SU-DHL-6 (cell line): ENCODE measurements around the gene ABCF1.

Experiments used
- H2AFZ ChIP-seq: fragments of 200-600 bp; sonication (generic); 2 replicates; pipeline ENCODE4 v1.6.1; 2014; ENCODE audit warnings: low read depth, mild to moderate bottlenecking, moderate library complexity, mixed read lengths, antibody characterized with exemption, low read length; ENCODE audit not compliant: severe bottlenecking
- H3F3A ChIP-seq: fragments of 200-600 bp; shearing (Covaris generic); 2 replicates; pipeline ENCODE4 v1.6.0; 2016; ENCODE audit warnings: antibody characterized with exemption, mild to moderate bottlenecking; ENCODE audit not compliant: insufficient read depth
- H3K27ac ChIP-seq: fragments of 200-600 bp; sonication (generic); 2 replicates; pipeline ENCODE4 v1.5.1; 2016; ENCODE audit warnings: low read depth, mild to moderate bottlenecking, low read length, moderate library complexity, mixed read lengths
- H3K27me3 ChIP-seq: fragments of 200-600 bp; sonication (generic), shearing (Covaris generic); 2 replicates; pipeline ENCODE4 v1.6.0; 2014; ENCODE audit warnings: mild to moderate bottlenecking, low read length
- H3K36me3 ChIP-seq: fragments of 200-600 bp; sonication (generic); 2 replicates; pipeline ENCODE4 v1.6.1; 2014; ENCODE audit warnings: mild to moderate bottlenecking, low read length, mixed read lengths
- H3K4me2 ChIP-seq: fragments of 300-600, 200-600 bp; shearing (Covaris generic), sonication (generic); 2 replicates; pipeline ENCODE4 v1.6.0; 2014; ENCODE audit warnings: low read length, low read depth, mild to moderate bottlenecking; ENCODE audit not compliant: poor library complexity, severe bottlenecking
- H3K4me3 ChIP-seq: fragments of 200-600 bp; sonication (generic); 2 replicates; pipeline ENCODE4 v1.5.1; 2014; ENCODE audit warnings: antibody characterized with exemption, low read length, mild to moderate bottlenecking, mixed read lengths; ENCODE audit not compliant: insufficient read depth, poor library complexity, severe bottlenecking
- H3K79me2 ChIP-seq: fragments of 200-600 bp; sonication (generic); 2 replicates; pipeline ENCODE4 v1.6.1; 2014; ENCODE audit warnings: mild to moderate bottlenecking, low read length, moderate library complexity; ENCODE audit not compliant: insufficient read depth
- H3K9ac ChIP-seq: fragments of 200-600 bp; sonication (generic); 2 replicates; pipeline ENCODE4 v1.7.0; 2014; ENCODE audit warnings: mild to moderate bottlenecking, low read length
- H3K9me2 ChIP-seq: fragments of 200-600 bp; sonication (generic); replicated peaks from 2 replicates; pipeline ENCODE4 v1.6.1; 2014; ENCODE audit warnings: low read length; ENCODE audit not compliant: insufficient read depth
- H3K9me3 ChIP-seq: fragments of 200-600 bp; sonication (generic); 2 replicates; pipeline ENCODE4 v1.6.1; 2014; ENCODE audit warnings: low read length, mixed read lengths; ENCODE audit not compliant: insufficient read depth
- H4K20me1 ChIP-seq: fragments of 200-600 bp; sonication (generic); 2 replicates; pipeline ENCODE4 v1.6.1; 2014; ENCODE audit warnings: low read depth, mild to moderate bottlenecking, antibody characterized with exemption, low read length, moderate library complexity, mixed read lengths
- EZH2phosphoT487 ChIP-seq: fragments of 200-600 bp; sonication (generic), shearing (Covaris generic); conservative IDR thresholded peaks from 2 replicates; pipeline ENCODE4 v1.6.1; 2018; ENCODE audit warnings: mild to moderate bottlenecking, antibody characterized with exemption, low read length, moderate library complexity, mixed read lengths
- TF ChIP-seq, protein P1 (sequence below): fragments of 200-600 bp; sonication (generic); IDR thresholded peaks from one replicate; pipeline ENCODE4 v1.5.1; 2017; ENCODE audit warnings: antibody characterized with exemption, mild to moderate bottlenecking, low read length, moderate library complexity; ENCODE audit not compliant: insufficient read depth, poor library complexity, severe bottlenecking

ABCF1 gene

DNA sequence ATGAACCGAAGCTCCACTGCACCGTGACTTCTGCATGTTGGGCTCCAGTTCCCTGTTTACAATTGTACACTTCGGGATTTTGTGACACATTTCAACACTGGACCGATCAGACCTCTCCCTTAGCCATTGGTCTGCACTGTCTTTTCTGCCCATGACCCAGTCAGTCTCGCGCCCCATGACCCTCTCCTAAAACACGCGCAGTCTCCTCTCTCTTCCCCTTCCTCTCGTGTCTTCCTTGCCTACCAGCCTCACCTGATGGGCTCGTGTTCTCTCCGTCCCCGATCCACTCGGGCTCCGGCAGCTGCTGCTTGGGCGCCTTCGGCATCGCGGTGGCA lies 535 bp upstream of the ABCF1 start:
- TF ChIP-seq EZH2phosphoT487 = no peak
- TF ChIP-seq, protein P1, sequence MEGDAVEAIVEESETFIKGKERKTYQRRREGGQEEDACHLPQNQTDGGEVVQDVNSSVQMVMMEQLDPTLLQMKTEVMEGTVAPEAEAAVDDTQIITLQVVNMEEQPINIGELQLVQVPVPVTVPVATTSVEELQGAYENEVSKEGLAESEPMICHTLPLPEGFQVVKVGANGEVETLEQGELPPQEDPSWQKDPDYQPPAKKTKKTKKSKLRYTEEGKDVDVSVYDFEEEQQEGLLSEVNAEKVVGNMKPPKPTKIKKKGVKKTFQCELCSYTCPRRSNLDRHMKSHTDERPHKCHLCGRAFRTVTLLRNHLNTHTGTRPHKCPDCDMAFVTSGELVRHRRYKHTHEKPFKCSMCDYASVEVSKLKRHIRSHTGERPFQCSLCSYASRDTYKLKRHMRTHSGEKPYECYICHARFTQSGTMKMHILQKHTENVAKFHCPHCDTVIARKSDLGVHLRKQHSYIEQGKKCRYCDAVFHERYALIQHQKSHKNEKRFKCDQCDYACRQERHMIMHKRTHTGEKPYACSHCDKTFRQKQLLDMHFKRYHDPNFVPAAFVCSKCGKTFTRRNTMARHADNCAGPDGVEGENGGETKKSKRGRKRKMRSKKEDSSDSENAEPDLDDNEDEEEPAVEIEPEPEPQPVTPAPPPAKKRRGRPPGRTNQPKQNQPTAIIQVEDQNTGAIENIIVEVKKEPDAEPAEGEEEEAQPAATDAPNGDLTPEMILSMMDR = no peak
- peak overlapping the region; percentile 74 for H3K9ac ChIP-seq
- no peaks in the 10 kb centered on the region for H3K9me3 ChIP-seq
- H3K79me2 ChIP-seq = peaks cover 44% of the 10 kb centered on the region
- H4K20me1 ChIP-seq = peaks cover 30% of the 10 kb centered on the region; the same call in 1 of the 2 replicates
- peak overlapping the region; percentile 95 for H2AFZ ChIP-seq
- H3K4me2 ChIP-seq = peak overlapping the region; percentile 76
- no peaks in the 10 kb centered on the region for H3K27me3 ChIP-seq
- H3K27ac ChIP-seq = no peak overlapping the region
- peaks cover 10% of the 10 kb centered on the region; the same call in 1 of the 2 replicates for H3F3A ChIP-seq
- H3K36me3 ChIP-seq = no peaks in the 10 kb centered on the region; the same call in 1 of the 2 replicates
- peak overlapping the region; percentile 87 for H3K4me3 ChIP-seq
- no peaks in the 10 kb centered on the region for H3K9me2 ChIP-seq

DNA sequence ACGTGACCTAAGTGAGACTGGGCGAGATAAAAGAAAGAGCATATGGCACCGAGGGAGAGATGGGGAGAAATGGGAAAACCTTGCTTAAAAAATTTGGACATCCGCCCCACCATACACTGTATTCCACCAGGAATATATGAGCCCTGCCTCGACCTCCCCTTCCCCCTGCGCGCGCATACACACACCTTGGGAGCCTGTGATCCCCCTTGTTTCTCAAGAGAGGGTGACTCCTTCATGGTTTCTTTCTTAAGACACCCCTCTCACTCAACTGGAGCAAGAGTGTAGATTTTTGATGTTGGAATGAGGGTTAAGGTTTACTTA lies 480 bp downstream of the ABCF1 start:
- H3K4me3 ChIP-seq = peak overlapping the region; percentile 87

DNA sequence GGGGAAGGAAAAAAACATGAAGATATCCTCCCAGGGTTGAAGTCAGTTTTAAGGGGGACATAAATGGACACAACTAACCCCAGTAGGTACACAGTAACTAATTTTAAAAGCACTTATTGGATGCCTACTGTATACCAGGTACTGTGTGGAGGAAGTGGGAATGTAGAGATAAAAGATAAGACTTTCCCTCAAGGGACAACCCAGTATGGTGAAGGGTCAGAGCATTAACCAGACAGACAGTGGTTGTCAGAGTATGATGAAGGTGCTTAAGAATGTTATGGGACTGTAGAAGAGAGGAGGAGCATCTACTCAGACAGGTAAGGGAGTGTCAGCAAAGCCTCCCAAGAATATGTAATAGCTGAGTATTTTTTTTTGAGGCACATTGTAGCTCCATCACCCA lies 906 bp downstream of the ABCF1 start:
- 0 out of 2 replicates have a peak, but pooled peaks cover 5% of the 10 kb centered on the region for H3F3A ChIP-seq
- H3K9me2 ChIP-seq = no peaks in the 10 kb centered on the region
- peaks cover 8% of the 10 kb centered on the region; the same call in 1 of the 2 replicates for H3K36me3 ChIP-seq
- H2AFZ ChIP-seq = no peak overlapping the region
- peaks cover 40% of the 10 kb centered on the region; the same call in 1 of the 2 replicates for H4K20me1 ChIP-seq
- no peaks in the 10 kb centered on the region for H3K27me3 ChIP-seq
- peaks cover 58% of the 10 kb centered on the region for H3K79me2 ChIP-seq
- H3K4me3 ChIP-seq = peak overlapping the region; percentile 87
- peak overlapping the region; percentile 75 for H3K27ac ChIP-seq
- TF ChIP-seq, protein P1 = no peak
- no peak for TF ChIP-seq EZH2phosphoT487
- no peaks in the 10 kb centered on the region for H3K9me3 ChIP-seq
- peak overlapping the region; percentile 76 for H3K4me2 ChIP-seq
- H3K9ac ChIP-seq = peak overlapping the region; percentile 74

More for the DNA sequence above, 480 bp downstream of the ABCF1 start:
- H3K79me2 ChIP-seq = peaks cover 53% of the 10 kb centered on the region
- H3K27me3 ChIP-seq = no peaks in the 10 kb centered on the region
- H3K36me3 ChIP-seq = peaks cover 4% of the 10 kb centered on the region; the same call in 1 of the 2 replicates
- peak overlapping the region; percentile 75 for H3K27ac ChIP-seq
- H3K9me2 ChIP-seq = no peaks in the 10 kb centered on the region
- H3K9me3 ChIP-seq = no peaks in the 10 kb centered on the region
- H3K9ac ChIP-seq = peak overlapping the region; percentile 74
- H3F3A ChIP-seq = peaks cover 8% of the 10 kb centered on the region; the same call in 1 of the 2 replicates
- peak overlapping the region; percentile 69 for H2AFZ ChIP-seq
- no peak for TF ChIP-seq EZH2phosphoT487
- TF ChIP-seq, protein P1 = no peak
- peaks cover 35% of the 10 kb centered on the region; the same call in 1 of the 2 replicates for H4K20me1 ChIP-seq
- H3K4me2 ChIP-seq = peak overlapping the region; percentile 76
